CD4-positive, alpha-beta T cell (primary cell): ENCODE data around the gene SMIM1. TPM values are rescaled to one million over a fixed set of nuclear protein-coding genes. Genes with fewer than 3 reads are reported as not detected.

Source experiments
- ATAC-seq: fragments of 200-7000 bp; cut with Tn5 transposase; one replicate; pipeline ENCODE4 v1.10.0; 2022; ENCODE audit warnings: mild to moderate bottlenecking; ENCODE audit not compliant: poor library complexity
- CTCF ChIA-PET: fragments of 350-600 bp; sonication (Branson Sonifier 250); formaldehyde crosslinking; loops from one replicate; lab custom pipeline; 2021; ENCODE audit warnings: antibody characterized with exemption, inconsistent platforms; lab: Charles Lee
- POLR2A ChIA-PET: fragments of 350-600 bp; sonication (Branson Sonifier 250); formaldehyde crosslinking; loops from one replicate; lab custom pipeline; 2021; ENCODE audit warnings: antibody characterized with exemption, inconsistent platforms; lab: Charles Lee
- DNase-seq, 14 experiments: peaks; one replicate each; pipeline ENCODE4 v3.0.0-alpha.2; 2013 to 2020; ENCODE audit warnings: mixed read lengths in 2 of 14
- H3K27ac ChIP-seq, 2 donors: one replicate each; pipeline versions ENCODE4 v1.5.1 to v1.7.0; 2013; ENCODE audit warnings: low read length in 2 of 2, low read depth in 1 of 2, mild to moderate bottlenecking in 1 of 2
- H3K27me3 ChIP-seq, 2 experiments: 1 replicate in 1 of 2; 2 replicates in 1 of 2; pipeline versions ENCODE4 v1.6.1 to v1.7.0; 2013; ENCODE audit warnings: low read length in 2 of 2, control low read depth in 1 of 2, mild to moderate bottlenecking in 1 of 2, moderate library complexity in 1 of 2; ENCODE audit not compliant: insufficient read depth in 2 of 2, control insufficient read depth in 1 of 2
- H3K36me3 ChIP-seq: one replicate; pipeline ENCODE4 v1.6.1; 2013; ENCODE audit warnings: low read length, control low read depth; ENCODE audit not compliant: insufficient read depth
- H3K4me1 ChIP-seq: one replicate; pipeline ENCODE4 v1.6.1; 2013; ENCODE audit warnings: low read length, control low read depth; ENCODE audit not compliant: insufficient read depth
- H3K4me3 ChIP-seq: one replicate; pipeline ENCODE4 v1.5.1; 2013; ENCODE audit warnings: mild to moderate bottlenecking, low read length, moderate library complexity
- H3K9me3 ChIP-seq, 2 experiments: 1 replicate in 1 of 2; 2 replicates in 1 of 2; pipeline versions ENCODE4 v1.6.1 to v1.7.0; 2013; ENCODE audit warnings: low read length in 2 of 2, mild to moderate bottlenecking in 2 of 2, control low read depth in 1 of 2, moderate library complexity in 1 of 2; ENCODE audit not compliant: control insufficient read depth in 1 of 2, insufficient read depth in 1 of 2
- H3K27ac Mint-ChIP-seq: one replicate; pipeline ENCODE4 v1.8.0; 2020; ENCODE audit warnings: mixed read lengths
- H3K27me3 Mint-ChIP-seq: one replicate; pipeline ENCODE4 v1.8.0; 2021; ENCODE audit warnings: mixed read lengths
- H3K36me3 Mint-ChIP-seq: one replicate; pipeline ENCODE4 v1.8.0; 2021; ENCODE audit warnings: low read depth, mixed read lengths
- H3K4me1 Mint-ChIP-seq: one replicate; pipeline ENCODE4 v1.8.0; 2021; ENCODE audit warnings: low read depth, mixed read lengths
- H3K4me3 Mint-ChIP-seq: one replicate; pipeline ENCODE4 v1.8.0; 2020; ENCODE audit warnings: mild to moderate bottlenecking, mixed read lengths
- H3K9me3 Mint-ChIP-seq: one replicate; pipeline ENCODE4 v1.8.0; 2020; ENCODE audit warnings: mixed read lengths
- CTCF ChIP-seq: fragments of 200-600 bp; IDR thresholded peaks from one replicate; pipeline ENCODE4 v1.8.0; 2022; ENCODE audit warnings: antibody characterized with exemption, mild to moderate bottlenecking
- intact Hi-C, 2 experiments: fragments of 100-400 bp; cut with DNase I in 1 of 2; cut with micrococcal nuclease in 1 of 2; formaldehyde crosslinking; loops; one replicate each; pipeline versions ENCODE4 v1.15.1 to v1.9.0; 2023 to 2025; cut with DNase I, micrococcal nuclease
- total RNA-seq, 174 experiments: library from RNA in 2 of 174; stranded (reverse) in 2 of 174; gene quantifications; one replicate each; pipeline ENCODE4 v1.2.3 and lab custom pipeline; 2021 to 2026

Gene SMIM1
- total RNA-seq, 2 experiments from 2014 or later = 1.8 to 2.6 TPM

- no peaks in the 10 kb centered on the region for H3K4me1 Mint-ChIP-seq
These were observed 47.2 kb downstream of the SMIM1 start for GRCh38 chr1:3819771-3820200.

DNA sequence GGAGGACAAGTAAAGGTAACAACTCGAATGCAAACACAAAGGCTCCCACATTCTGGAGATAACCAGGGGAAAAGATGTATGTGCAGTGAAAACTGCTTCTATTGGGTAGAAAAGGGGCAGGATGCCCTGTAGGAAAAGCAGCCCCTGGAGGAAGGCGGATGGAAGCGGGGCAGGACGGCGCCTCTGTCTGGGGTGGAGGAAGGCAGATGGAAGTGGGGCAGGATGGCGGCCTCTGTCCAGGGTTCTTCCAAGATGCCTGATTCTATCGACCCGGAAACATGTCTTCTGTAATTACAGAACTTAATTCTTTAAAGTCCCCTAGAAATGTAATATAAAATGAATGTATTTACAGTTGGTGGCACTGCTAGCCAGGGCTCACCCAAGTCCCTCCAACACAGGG is 47.8 kb downstream of the SMIM1 start:
- DNase-seq (no peak), ATAC-seq (no peak)

More at GRCh38 chr1:3819771-3820200, 47.2 kb downstream of the SMIM1 start:
- Mint-ChIP-seq H3K27ac (no peak overlapping the region), H3K4me3 (no peak overlapping the region), H3K36me3 (peaks cover 65% of the 10 kb centered on the region), H3K9me3 (no peaks in the 10 kb centered on the region), H3K27me3 (no peaks in the 10 kb centered on the region)
- no peaks in the 10 kb centered on the region for H3K27me3 ChIP-seq
- ChIA-PET POLR2A (no interaction called here), CTCF (no interaction called here)
- no peak for TF ChIP-seq CTCF
- H3K4me3 ChIP-seq = no peak overlapping the region
- peaks cover 53% of the 10 kb centered on the region for H3K36me3 ChIP-seq
- H3K4me1 ChIP-seq = no peaks in the 10 kb centered on the region
- H3K27ac ChIP-seq = no peak overlapping the region
- intact Hi-C loops = no loop called here
- peak in 1 of 14 experiments; percentile 8 for DNase-seq
- peaks cover 0 to 5% of the 10 kb centered on the region in 2 experiments for H3K9me3 ChIP-seq
- no peak for ATAC-seq

DNA sequence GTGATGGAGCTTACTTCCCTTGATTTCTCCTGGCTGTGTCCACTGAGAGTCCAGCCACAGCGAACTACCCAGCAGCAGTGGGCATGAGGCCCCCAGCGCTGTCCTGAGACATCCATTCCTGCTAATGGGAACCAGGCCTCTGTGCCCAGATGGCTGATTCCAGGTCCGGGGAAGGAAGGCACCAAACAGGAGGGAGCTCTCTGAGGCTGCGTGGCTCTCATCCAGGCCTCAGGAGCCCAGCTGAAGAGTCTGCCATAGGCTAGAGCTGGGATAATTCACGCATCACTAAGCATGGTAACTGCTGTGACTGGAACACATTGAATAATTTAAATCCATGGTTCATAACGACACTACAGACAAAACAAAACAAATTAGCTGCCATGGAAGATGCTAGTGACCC is 48.5 kb downstream of the SMIM1 start:
- DNase-seq (no peak), ATAC-seq (no peak)
- Histone ChIP-seq H3K4me3 (no peak overlapping the region), H3K27me3 (no peaks in the 10 kb centered on the region), H3K9me3 (peaks cover 0 to 5% of the 10 kb centered on the region in 2 experiments), H3K4me1 (no peaks in the 10 kb centered on the region), H3K36me3 (peaks cover 53% of the 10 kb centered on the region), H3K27ac (no peak overlapping the region)
- no peak overlapping the region for H3K4me3 Mint-ChIP-seq
- TF ChIP-seq CTCF = no peak
- no peaks in the 10 kb centered on the region for H3K9me3 Mint-ChIP-seq
- ChIA-PET CTCF (no interaction called here), POLR2A (no interaction called here)
- no peaks in the 10 kb centered on the region for H3K4me1 Mint-ChIP-seq
- intact Hi-C loops = no loop called here
- no peaks in the 10 kb centered on the region for H3K27me3 Mint-ChIP-seq
- no peak overlapping the region for H3K27ac Mint-ChIP-seq
- peaks cover 61% of the 10 kb centered on the region for H3K36me3 Mint-ChIP-seq

More for the DNA sequence above, 47.8 kb downstream of the SMIM1 start:
- Histone ChIP-seq H3K27ac (no peak overlapping the region), H3K4me1 (no peaks in the 10 kb centered on the region), H3K9me3 (peaks cover 0 to 5% of the 10 kb centered on the region in 2 experiments), H3K36me3 (peaks cover 52% of the 10 kb centered on the region), H3K27me3 (no peaks in the 10 kb centered on the region), H3K4me3 (no peak overlapping the region)
- ChIA-PET CTCF (no interaction called here), POLR2A (no interaction called here)
- intact Hi-C loops = no loop called here
- no peak for TF ChIP-seq CTCF
- Mint-ChIP-seq H3K4me3 (no peak overlapping the region), H3K4me1 (no peaks in the 10 kb centered on the region), H3K27me3 (no peaks in the 10 kb centered on the region), H3K27ac (no peak overlapping the region), H3K36me3 (peaks cover 61% of the 10 kb centered on the region), H3K9me3 (no peaks in the 10 kb centered on the region)
